ENCODE measurements around the gene PTAR1.
A peak's percentile ranks its signal among the peaks of the same experiment; 100 is the strongest.

PTAR1 gene

GRCh38 chr9:69672596-69673310, 87.1 kb downstream of the PTAR1 start:
- DNase-seq, result peak; percentile 71

- DNase-seq, result peak; percentile 39
These were observed 87.8 kb downstream of the PTAR1 start, which contains the start of gene APBA1 for GRCh38 chr9:69671879-69672595. Gene APBA1 (minus strand): TSS chr9:69672371.

GRCh38 chr9:69671311-69671878, 88.4 kb downstream of the PTAR1 start:
- DNase-seq, result peak; percentile 87

GRCh38 chr9:69667306-69667705, 92.5 kb downstream of the PTAR1 start:
- DNase-seq, result no peak

- DNase-seq, result no peak
These were observed 99.5 kb downstream of the PTAR1 start for GRCh38 chr9:69660304-69660703.

All from MV-4-11 (cell line).